Measurements from ENCODE around the gene AZGP1. TPM values are rescaled to one million over a fixed set of nuclear protein-coding genes. Genes with fewer than 3 reads are reported as not detected.

The AZGP1 gene
- not detected in 2 replicates for total RNA-seq

DNA sequence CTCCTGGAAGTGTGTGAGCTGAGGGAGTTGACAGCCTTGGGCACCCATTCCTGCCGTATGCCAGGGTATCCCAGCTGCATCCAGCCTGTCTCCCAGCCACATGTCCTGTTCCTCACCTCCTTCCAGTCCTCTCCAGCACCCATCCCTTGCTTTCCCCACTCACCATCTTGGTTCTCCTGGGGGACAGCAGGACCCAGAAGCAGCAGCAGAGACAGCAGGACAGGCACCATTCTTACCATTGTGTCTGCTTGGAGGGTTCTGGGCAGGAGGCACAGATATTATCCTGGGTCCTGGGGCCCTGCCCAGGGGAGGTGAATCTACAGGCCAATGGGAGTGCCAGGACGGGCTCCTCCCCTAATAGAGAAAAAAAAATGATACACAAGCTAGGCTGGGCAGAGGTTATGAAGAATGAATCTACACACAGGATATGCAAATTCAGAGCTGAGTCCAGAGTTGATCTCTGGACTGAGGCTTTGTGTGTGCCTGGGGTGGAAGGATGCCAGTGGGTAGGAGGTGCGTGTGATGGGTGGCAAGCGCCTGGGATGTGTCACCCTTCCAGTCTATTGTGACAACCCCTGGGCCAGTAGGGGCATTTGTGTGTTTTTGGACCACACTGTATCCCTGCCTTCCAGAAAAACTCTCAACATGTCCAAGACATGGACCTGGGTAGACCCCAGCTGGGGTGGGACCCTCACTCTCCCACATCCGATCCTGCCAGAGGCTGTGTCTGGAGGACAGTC lies at the start of gene AZGP1:
AZGP1 (minus strand) TSS at position 250 of the 740 bp plus-strand sequence; CDS start at position 239, 11 bp downstream.

DNA sequence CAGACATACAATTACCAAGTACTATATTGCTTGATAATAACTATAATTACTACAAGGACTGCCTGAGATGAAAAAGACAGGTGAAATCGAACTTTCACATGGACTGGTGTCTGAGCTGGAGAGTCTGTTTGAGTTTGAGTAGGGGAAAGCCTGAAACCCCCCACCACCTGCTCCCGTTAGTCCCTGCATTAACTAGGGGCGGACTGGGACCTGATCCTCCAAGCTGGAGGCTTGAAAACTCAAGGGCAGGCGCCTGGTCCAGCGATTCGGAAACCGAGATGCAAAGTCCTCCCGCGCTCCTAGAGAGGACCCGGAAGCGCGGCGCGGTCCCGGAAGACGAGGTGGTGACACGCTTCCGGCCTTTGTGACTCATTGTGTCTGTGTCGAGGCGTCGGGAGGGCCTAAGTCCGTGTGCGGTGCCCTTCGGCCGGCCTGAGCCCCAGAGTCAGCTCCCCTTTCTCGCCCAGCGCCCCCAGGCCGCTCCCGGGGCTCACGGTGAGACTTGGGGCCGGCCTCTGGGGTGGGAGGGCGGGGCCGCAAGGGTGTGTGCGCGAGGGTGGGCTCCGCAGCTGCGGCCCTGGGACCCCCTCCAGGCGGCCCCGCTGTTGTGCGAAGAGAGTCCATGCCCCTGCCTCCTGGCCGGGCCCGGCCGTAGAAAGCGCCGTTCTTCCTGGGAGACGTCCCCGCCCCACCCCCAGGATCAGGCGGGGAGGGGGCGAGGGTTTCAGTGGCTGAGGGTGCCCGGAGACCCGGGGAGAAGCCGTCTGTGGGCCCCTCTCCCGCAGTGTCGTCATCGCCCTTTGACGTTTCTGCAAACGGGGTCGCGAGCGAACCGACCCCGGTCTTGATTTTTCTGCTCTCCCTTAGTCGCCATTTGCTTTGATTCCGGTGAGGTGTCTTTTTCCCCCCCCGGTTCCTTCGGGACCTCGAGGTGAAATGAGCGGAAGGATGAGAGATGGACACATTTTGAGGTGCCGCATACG lies 39.7 kb upstream of the AZGP1 start, which contains the start of gene ZKSCAN1:
ZKSCAN1 (plus strand) TSS at position 365 of the 983 bp plus-strand sequence. CDS start 7,911 bp downstream, outside the sequence.

DNA sequence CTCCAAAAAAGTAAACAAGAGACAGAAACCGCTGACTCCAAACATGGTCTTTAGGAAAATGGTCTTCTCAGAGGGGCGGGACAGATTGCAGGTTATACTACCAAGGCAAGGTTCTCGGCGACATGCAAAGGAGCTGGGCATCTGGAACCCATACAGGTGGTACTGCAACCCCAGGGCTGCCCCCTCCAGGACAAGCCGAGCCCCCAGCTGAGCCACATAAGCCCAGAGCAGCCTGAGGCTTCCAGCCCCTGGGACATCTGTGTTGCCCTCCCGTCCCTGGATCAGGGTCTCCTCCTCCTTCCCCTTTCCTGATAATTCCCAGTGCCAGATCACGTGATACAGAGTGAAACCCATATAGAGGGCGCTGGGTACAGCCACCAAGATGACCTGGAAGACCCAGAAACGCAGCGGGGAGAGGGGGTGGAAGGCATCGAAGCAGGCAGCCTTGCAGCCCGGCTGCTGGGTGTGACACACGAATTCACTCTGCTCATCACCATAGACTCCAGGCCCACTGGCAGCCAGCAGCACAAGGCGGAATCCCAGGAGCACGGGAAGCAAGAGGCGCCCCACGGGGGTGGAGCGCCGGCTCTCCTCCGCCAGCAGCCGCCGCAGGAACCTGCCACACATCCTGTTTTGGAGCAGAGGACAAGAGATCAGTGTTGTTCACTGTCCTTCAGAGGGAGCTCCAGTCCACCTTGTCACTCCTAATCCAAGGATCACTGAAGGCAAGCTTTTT lies 46.7 kb downstream of the AZGP1 start, which contains the start of gene GJC3:
GJC3 (minus strand) TSS at position 627 of the 736 bp plus-strand sequence; CDS start at position 627, 0 bp downstream.

DNA sequence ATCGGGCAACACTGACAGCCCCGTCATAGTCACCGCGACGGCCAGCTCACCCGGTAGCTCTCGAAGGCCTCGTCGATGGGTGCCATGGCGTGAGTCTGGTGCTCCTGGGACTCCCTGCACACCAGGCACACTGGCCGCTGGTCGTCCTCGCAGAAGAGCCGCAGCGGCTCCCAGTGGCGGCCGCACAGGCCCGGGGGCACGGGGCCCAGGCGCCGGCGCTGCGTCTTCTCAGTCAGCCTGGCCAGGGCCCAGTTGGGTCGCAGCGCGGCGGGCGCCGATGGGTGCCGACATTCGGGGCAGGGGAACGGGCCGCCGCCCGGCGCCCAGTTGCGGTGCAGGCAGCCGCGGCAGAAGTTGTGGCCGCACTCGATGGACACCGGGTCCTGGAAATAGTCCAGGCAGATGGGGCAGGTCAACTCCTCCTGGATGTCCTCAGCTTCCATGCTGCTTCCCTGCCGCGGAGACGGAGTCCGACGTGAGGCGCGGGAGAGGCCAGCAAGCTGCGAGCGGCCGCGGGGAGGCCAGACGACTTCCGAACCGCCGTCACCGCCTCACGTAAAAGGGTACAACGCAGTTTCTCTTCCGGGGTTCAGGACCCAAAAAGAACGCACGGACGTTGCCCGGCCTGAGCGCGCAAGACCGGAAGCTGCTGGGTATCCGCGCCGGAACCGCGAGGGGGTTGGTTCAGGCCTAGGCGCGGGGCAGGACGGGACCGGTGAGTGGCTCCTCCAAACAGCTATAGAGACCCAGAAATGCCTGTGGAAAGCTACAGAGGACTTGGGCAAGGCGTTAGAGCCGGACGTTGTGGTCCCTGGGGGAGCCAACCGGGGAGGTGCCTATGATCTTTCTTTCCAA lies 56.6 kb downstream of the AZGP1 start, which contains the start of gene TRIM4:
TRIM4 (minus strand) TSS at position 572 of the 855 bp plus-strand sequence; CDS start at position 443, 129 bp downstream.

Other genes with a start within 250 kb of the AZGP1 start
- 0.34 and 1.1 TPM in 2 replicates for gene CYP3A7, start 240.8 kb downstream of the AZGP1 start, total RNA-seq
- not detected in 2 replicates for gene CYP3A4, start 191.8 kb downstream of the AZGP1 start, total RNA-seq
- gene CYP3A43, start 148.0 kb downstream of the AZGP1 start, total RNA-seq: not detected in 2 replicates
- gene OR2AE1, start 99.0 kb downstream of the AZGP1 start, total RNA-seq: 0.16 and 0.34 TPM in 2 replicates
- 23.3 and 26.1 TPM in 2 replicates for gene TRIM4, start 56.5 kb downstream of the AZGP1 start, total RNA-seq
- gene GJC3, start 46.4 kb downstream of the AZGP1 start, total RNA-seq: not detected in 2 replicates
- 35.5 and 51.7 TPM in 2 replicates for gene ZKSCAN1, start 39.6 kb upstream of the AZGP1 start, total RNA-seq
- 8.8 and 10.2 TPM in 2 replicates for gene ZSCAN21, start 73.7 kb upstream of the AZGP1 start, total RNA-seq
- 22.9 and 25.6 TPM in 2 replicates for gene ZNF3, start 105.7 kb upstream of the AZGP1 start, total RNA-seq
- 82.7 and 117 TPM in 2 replicates for gene COPS6, start 112.9 kb upstream of the AZGP1 start, total RNA-seq
- gene MCM7, start 125.4 kb upstream of the AZGP1 start, total RNA-seq: 24.1 and 28.4 TPM in 2 replicates
- gene AP4M1, start 125.6 kb upstream of the AZGP1 start, total RNA-seq: 28.9 and 29.3 TPM in 2 replicates
- gene TAF6, start 143.3 kb upstream of the AZGP1 start, total RNA-seq: 17.9 and 23.8 TPM in 2 replicates
- gene CNPY4, start 143.6 kb upstream of the AZGP1 start, total RNA-seq: 44.4 and 75.6 TPM in 2 replicates
- 1.8 and 4.7 TPM in 2 replicates for gene MBLAC1, start 150.9 kb upstream of the AZGP1 start, total RNA-seq
- gene LAMTOR4, start 172.9 kb upstream of the AZGP1 start, total RNA-seq: 128 and 148 TPM in 2 replicates
- gene TRAPPC14, start 182.7 kb upstream of the AZGP1 start, total RNA-seq: 4.4 and 5.9 TPM in 2 replicates
- gene GAL3ST4, start 192.6 kb upstream of the AZGP1 start, total RNA-seq: 2.8 and 5.4 TPM in 2 replicates
- gene GPC2, start 201.3 kb upstream of the AZGP1 start, total RNA-seq: 0.95 and 1.5 TPM in 2 replicates
- gene STAG3, start 201.9 kb upstream of the AZGP1 start, total RNA-seq: 0.32 and 0.69 TPM in 2 replicates
- gene PVRIG, start 243.9 kb upstream of the AZGP1 start, total RNA-seq: not detected in 2 replicates

Measured in bronchial smooth muscle cell (primary cell).